GM23338 (cell line): ENCODE measurements around the gene NEUROD1. TPM values are rescaled to one million over a fixed set of nuclear protein-coding genes. Genes with fewer than 3 reads are reported as not detected.

Experiments
- ATAC-seq: fragments of 200-7000 bp; cut with Tn5 transposase; 3 replicates; pipeline ENCODE4 v1.9.1; 2020
- DNase-seq: peaks from one replicate; pipeline ENCODE4 v3.0.0-alpha.2; 2015; ENCODE audit warnings: low spot score
- H2AFZ ChIP-seq: fragments of 200-600 bp; sonication (generic); 2 replicates; pipeline ENCODE4 v1.8.0; 2016; ENCODE audit warnings: antibody characterized with exemption, mild to moderate bottlenecking, moderate library complexity
- H3F3A ChIP-seq: fragments of 200-600 bp; sonication (generic); replicated peaks from 2 replicates; pipeline ENCODE4 v1.8.0; 2017; ENCODE audit warnings: antibody characterized with exemption, mixed run types, low read depth
- H3K27ac ChIP-seq: fragments of 200-600 bp; sonication (generic); 2 replicates; pipeline ENCODE4 v1.6.1; 2016; ENCODE audit warnings: low read depth
- H3K27me3 ChIP-seq: fragments of 200-600 bp; sonication (generic); 2 replicates; pipeline ENCODE4 v1.8.0; 2016; ENCODE audit warnings: mild to moderate bottlenecking, mixed run types, moderate library complexity; ENCODE audit not compliant: insufficient read depth
- H3K36me3 ChIP-seq: fragments of 200-600 bp; sonication (generic); 2 replicates; pipeline ENCODE4 v1.8.0; 2016; ENCODE audit warnings: mild to moderate bottlenecking; ENCODE audit not compliant: insufficient read depth
- H3K4me1 ChIP-seq: fragments of 200-600 bp; sonication (generic); 2 replicates; pipeline ENCODE4 v1.8.0; 2016; ENCODE audit warnings: mild to moderate bottlenecking, moderate library complexity; ENCODE audit not compliant: insufficient read depth
- H3K4me2 ChIP-seq: fragments of 200-600 bp; sonication (generic); 2 replicates; pipeline ENCODE4 v1.7.1; 2017; ENCODE audit warnings: mixed run types
- H3K4me3 ChIP-seq: fragments of 200-600 bp; sonication (generic); 2 replicates; pipeline ENCODE4 v1.6.1; 2016; ENCODE audit warnings: mixed run types
- H3K79me2 ChIP-seq: fragments of 200-600 bp; sonication (generic); replicated peaks from 2 replicates; pipeline ENCODE4 v1.8.0; 2017; ENCODE audit warnings: mild to moderate bottlenecking; ENCODE audit not compliant: insufficient read depth
- H3K9me2 ChIP-seq: fragments of 200-600 bp; sonication (generic); 2 replicates; pipeline ENCODE4 v1.8.0; 2017; ENCODE audit not compliant: insufficient read depth
- H4K20me1 ChIP-seq: fragments of 200-600 bp; sonication (generic); replicated peaks from 2 replicates; pipeline ENCODE4 v1.8.0; 2017; ENCODE audit warnings: mild to moderate bottlenecking; ENCODE audit not compliant: insufficient read depth
- H3K27ac Mint-ChIP-seq: 2 replicates; pipeline ENCODE4 v1.8.0; 2020; ENCODE audit warnings: inconsistent platforms, mild to moderate bottlenecking, moderate library complexity, mixed read lengths
- H3K27me3 Mint-ChIP-seq: 3 replicates; pipeline ENCODE4 v1.8.0; 2022; ENCODE audit warnings: low read depth, mild to moderate bottlenecking, moderate library complexity, mixed read lengths, inconsistent platforms; ENCODE audit not compliant: insufficient read depth, poor library complexity
- H3K36me3 Mint-ChIP-seq: 3 replicates; pipeline ENCODE4 v1.8.0; 2021; ENCODE audit warnings: low read depth, mild to moderate bottlenecking, inconsistent platforms, moderate library complexity, mixed read lengths
- H3K4me1 Mint-ChIP-seq: 3 replicates; pipeline ENCODE4 v1.8.0; 2020; ENCODE audit warnings: mild to moderate bottlenecking, inconsistent platforms, mixed read lengths
- H3K4me3 Mint-ChIP-seq: 3 replicates; pipeline ENCODE4 v1.8.0; 2021; ENCODE audit warnings: moderate library complexity, mild to moderate bottlenecking, inconsistent platforms, mixed read lengths
- H3K9me3 Mint-ChIP-seq: 3 replicates; pipeline ENCODE4 v1.8.0; 2020; ENCODE audit warnings: moderate library complexity, mild to moderate bottlenecking, inconsistent platforms, mixed read lengths
- CREB1 ChIP-seq: fragments of 250-450 bp; sonication (Bioruptor Pico); IDR thresholded peaks from 2 replicates; pipeline ENCODE4 v1.5.0; 2020; ENCODE audit warnings: low read depth, mild to moderate bottlenecking, moderate library complexity
- EZH2 ChIP-seq: fragments of 200-600 bp; sonication (generic); IDR thresholded peaks from one replicate; pipeline ENCODE4 v1.8.0; 2017; ENCODE audit warnings: antibody characterized with exemption, mild to moderate bottlenecking, low read depth; ENCODE audit not compliant: unreplicated experiment
- EZH2phosphoT487 ChIP-seq: fragments of 200-600 bp; sonication (generic); IDR thresholded peaks from one replicate; pipeline ENCODE4 v1.8.1; 2018; ENCODE audit warnings: antibody characterized with exemption; ENCODE audit not compliant: unreplicated experiment
- JUNB ChIP-seq: IDR thresholded peaks from one replicate; pipeline ENCODE4 v1.6.1; 2016; ENCODE audit warnings: antibody characterized with exemption; ENCODE audit not compliant: unreplicated experiment
- NANOG ChIP-seq: IDR thresholded peaks from 2 replicates; pipeline ENCODE4 v1.6.1; 2016; ENCODE audit warnings: antibody characterized with exemption, borderline replicate concordance
- POLR2AphosphoS5 ChIP-seq: IDR thresholded peaks from 2 replicates; pipeline ENCODE4 v1.6.1; 2016; ENCODE audit warnings: antibody characterized with exemption, low read depth
- STAT1 ChIP-seq: IDR thresholded peaks from one replicate; pipeline ENCODE4 v1.6.1; 2016; ENCODE audit warnings: antibody characterized with exemption; ENCODE audit not compliant: unreplicated experiment
- ZNF114 ChIP-seq: fragments of 250-450 bp; sonication (Bioruptor Pico); IDR thresholded peaks from 2 replicates; pipeline ENCODE4 v1.5.0; 2020; ENCODE audit warnings: mild to moderate bottlenecking, moderate library complexity
- ZNF331 ChIP-seq: fragments of 250-450 bp; sonication (Bioruptor Pico); IDR thresholded peaks from 2 replicates; pipeline ENCODE4 v1.5.0; 2020; ENCODE audit warnings: low read depth, mild to moderate bottlenecking, moderate library complexity
- ZNF462 ChIP-seq: fragments of 250-450 bp; sonication (Bioruptor Pico); IDR thresholded peaks from 2 replicates; pipeline ENCODE4 v1.5.0; 2020; ENCODE audit warnings: mild to moderate bottlenecking, moderate library complexity
- polyA plus RNA-seq: library from polyadenylated mRNA; unstranded; fragments of >200 nt; fragmentation: Nextera tagmentation; extraction: Ambion mirVana; gene quantifications from 2 replicates; pipeline ENCODE4 v1.2.1, GENCODE V29; 2016
- total RNA-seq: library from RNA; depleted of rRNA; stranded (reverse); fragments of >200 nt; shearing (Covaris generic); gene quantifications from 2 replicates; pipeline ENCODE4 v1.2.3, GENCODE V29; 2014
- TF ChIP-seq, protein P1 (sequence below): IDR thresholded peaks from 2 replicates; pipeline ENCODE4 v1.6.1; 2016; ENCODE audit warnings: antibody characterized with exemption

The NEUROD1 gene
- total and polyA plus RNA-seq, 2 experiments from 2014 or later, result not detected

DNA sequence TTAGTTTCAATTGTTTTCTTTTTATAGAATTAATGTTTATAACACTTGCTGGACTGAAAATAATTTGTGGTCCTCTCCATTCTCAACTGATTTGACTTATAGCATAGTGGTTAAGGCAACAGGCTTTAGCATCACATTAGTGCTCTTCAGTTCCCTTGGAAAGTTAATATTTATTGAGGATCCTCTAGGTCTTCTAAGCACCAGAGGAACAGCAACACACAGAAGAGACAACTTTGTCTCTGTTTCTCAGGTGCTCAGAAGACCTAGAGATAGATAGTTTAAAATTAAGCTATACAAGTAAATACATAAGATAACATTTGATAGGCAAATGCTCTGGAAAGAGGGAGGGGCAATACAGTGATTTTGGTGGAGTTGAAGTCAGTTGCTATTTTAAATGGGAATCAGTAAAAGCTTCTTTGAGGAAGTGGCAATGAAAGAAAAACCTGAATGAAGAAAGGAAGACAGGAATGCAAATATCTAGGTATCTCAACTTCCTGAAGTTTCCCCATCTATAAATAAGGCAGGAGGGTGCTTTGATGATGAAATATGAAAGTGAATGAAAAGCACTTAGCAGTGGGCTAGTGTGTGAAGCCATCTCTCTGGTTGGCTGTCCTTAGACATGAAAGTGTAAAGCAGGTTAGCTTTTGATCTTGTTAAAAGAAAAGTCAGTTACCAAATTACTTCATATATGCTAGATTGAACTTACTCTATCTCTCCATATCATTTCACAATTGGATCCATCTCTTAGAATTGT is 7.9 kb downstream of the NEUROD1 start:
- Mint-ChIP-seq H3K27me3 (peaks cover 15% of the 10 kb centered on the region), H3K4me1 (peaks cover 10% of the 10 kb centered on the region)
- H3K36me3 ChIP-seq, result no peaks in the 10 kb centered on the region

More for the DNA sequence above, 7.9 kb downstream of the NEUROD1 start:
- no peaks in the 10 kb centered on the region for H3K79me2 ChIP-seq
- H3K4me1 ChIP-seq, result peaks cover 4% of the 10 kb centered on the region; the same call in 1 of the 2 replicates
- ATAC-seq (no peak), DNase-seq (no peak)
- H3K36me3 Mint-ChIP-seq, result no peaks in the 10 kb centered on the region
- H3K4me3 Mint-ChIP-seq, result no peak overlapping the region
- H3K9me3 Mint-ChIP-seq, result no peaks in the 10 kb centered on the region
- no peak overlapping the region for H2AFZ ChIP-seq
- no peaks in the 10 kb centered on the region for H3F3A ChIP-seq
- TF ChIP-seq ZNF331 (CRISPR knock-in tag) (no peak), CREB1 (CRISPR knock-in tag) (no peak), ZNF114 (CRISPR knock-in tag) (no peak), EZH2phosphoT487 (no peak), ZNF462 (no peak), JUNB (no peak), POLR2AphosphoS5 (no peak), EZH2 (no peak), NANOG (no peak), STAT1 (no peak)
- TF ChIP-seq, protein P1, sequence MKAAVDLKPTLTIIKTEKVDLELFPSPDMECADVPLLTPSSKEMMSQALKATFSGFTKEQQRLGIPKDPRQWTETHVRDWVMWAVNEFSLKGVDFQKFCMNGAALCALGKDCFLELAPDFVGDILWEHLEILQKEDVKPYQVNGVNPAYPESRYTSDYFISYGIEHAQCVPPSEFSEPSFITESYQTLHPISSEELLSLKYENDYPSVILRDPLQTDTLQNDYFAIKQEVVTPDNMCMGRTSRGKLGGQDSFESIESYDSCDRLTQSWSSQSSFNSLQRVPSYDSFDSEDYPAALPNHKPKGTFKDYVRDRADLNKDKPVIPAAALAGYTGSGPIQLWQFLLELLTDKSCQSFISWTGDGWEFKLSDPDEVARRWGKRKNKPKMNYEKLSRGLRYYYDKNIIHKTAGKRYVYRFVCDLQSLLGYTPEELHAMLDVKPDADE, result no peak
- no peak overlapping the region for H3K4me2 ChIP-seq
- no peak overlapping the region for H3K27ac ChIP-seq
- H3K27me3 ChIP-seq, result peaks cover 87% of the 10 kb centered on the region
- no peak overlapping the region for H3K4me3 ChIP-seq
- no peak overlapping the region for H3K27ac Mint-ChIP-seq
- H4K20me1 ChIP-seq, result peaks cover 2% of the 10 kb centered on the region; the same call in 1 of the 2 replicates
- no peaks in the 10 kb centered on the region for H3K9me2 ChIP-seq
